K562 (cell line): ENCODE data around the gene KIF24. TPM values are rescaled to one million over a fixed set of nuclear protein-coding genes. Genes with fewer than 3 reads are reported as not detected.
A peak's percentile ranks its signal among the peaks of the same experiment; 100 is the strongest.

ENCODE experiments used
- ATAC-seq: fragments of 200-7000 bp; cut with Tn5 transposase; 3 replicates; pipeline ENCODE4 v1.9.1; 2020; ENCODE audit warnings: moderate library complexity
- BruUV-seq: library from RNA; stranded (reverse); fragments of 400-500 nt; replicated peaks from 2 replicates; lab custom pipeline; 2021; lab: Mats Ljungman, UMichigan
- CTCF ChIA-PET: fragments of 300-600 bp; formaldehyde crosslinking; extraction: SDS; loops from one replicate; lab custom pipeline; 2021; ENCODE audit warnings: low intra/inter-chr PET ratio; lab: Yijun Ruan, JAX
- POLR2A ChIA-PET: fragments of 300-600, 350-650 bp; sonication (Branson Sonifier 250); formaldehyde crosslinking; extraction: SDS; loops from one replicate; lab custom pipeline; 2021; ENCODE audit warnings: antibody characterized with exemption, inconsistent platforms; lab: Yijun Ruan, JAX
- DNase-seq, 4 experiments: peaks; one replicate each; pipeline versions ENCODE4 v3.0.0 to v3.0.0-alpha.2; 2011 to 2018; ENCODE audit warnings: low spot score in 3 of 4, mixed read lengths in 3 of 4; ENCODE audit errors: extremely low read depth in 1 of 4
- FAIRE-seq: peaks from 2 replicates; lab custom pipeline; 2011; peaks lifted over from hg19 to GRCh38; lab: Jason Lieb, UNC
- H2AFZ ChIP-seq: 2 replicates; pipeline ENCODE4 v1.6.0; 2011; ENCODE audit warnings: low read depth, low read length, control low read depth, inconsistent platforms
- H3K27ac ChIP-seq: fragments of 200-600 bp; 3 replicates; pipeline ENCODE4 v1.8.0; 2011; ENCODE audit warnings: low read depth, mild to moderate bottlenecking, control low read depth, inconsistent platforms, low read length, moderate library complexity, mixed read lengths; ENCODE audit errors: extremely low read depth
- H3K27me3 ChIP-seq, 2 experiments: fragments of 300-600 bp in 1 of 2; 2 replicates in 1 of 2; 3 replicates in 1 of 2; pipeline versions ENCODE4 v1.6.0 to v1.8.0; 2011; ENCODE audit warnings: inconsistent platforms in 2 of 2, low read length in 2 of 2, mild to moderate bottlenecking in 1 of 2, mixed read lengths in 1 of 2, moderate library complexity in 1 of 2; ENCODE audit not compliant: control insufficient read depth in 2 of 2, insufficient read depth in 2 of 2
- H3K36me3 ChIP-seq: fragments of 300-600 bp; 3 replicates; pipeline ENCODE4 v1.8.0; 2011; ENCODE audit warnings: mild to moderate bottlenecking, low read length, inconsistent platforms; ENCODE audit not compliant: control insufficient read depth, insufficient read depth
- H3K4me1 ChIP-seq, 2 experiments: fragments of 200-600 bp in 1 of 2; replicated peaks in 1 of 2; 2 replicates in 1 of 2; 3 replicates in 1 of 2; pipeline versions ENCODE4 v1.5.1 to v1.8.0; 2011; ENCODE audit warnings: inconsistent platforms in 2 of 2, low read length in 2 of 2, mild to moderate bottlenecking in 1 of 2, mixed read lengths in 1 of 2, moderate library complexity in 1 of 2; ENCODE audit not compliant: control insufficient read depth in 2 of 2, insufficient read depth in 2 of 2
- H3K4me2 ChIP-seq: 2 replicates; pipeline ENCODE4 v1.6.1; 2011; ENCODE audit warnings: low read length, control low read depth, inconsistent platforms, mixed read lengths; ENCODE audit not compliant: insufficient read depth
- H3K4me3 ChIP-seq: fragments of 200-600 bp; sonication (generic), shearing (Covaris generic); 2 replicates; pipeline ENCODE4 v1.5.1; 2016; ENCODE audit warnings: control low read depth, inconsistent platforms
- H3K79me2 ChIP-seq: fragments of 200-600 bp; 3 replicates; pipeline ENCODE4 v1.8.0; 2011; ENCODE audit warnings: low read length, inconsistent platforms; ENCODE audit not compliant: control insufficient read depth, insufficient read depth
- H3K9ac ChIP-seq, 2 experiments: 2 replicates each; pipeline versions ENCODE4 v1.6.0 to v1.6.1; 2011; ENCODE audit warnings: low read depth in 2 of 2, low read length in 2 of 2, control low read depth in 1 of 2, inconsistent platforms in 1 of 2, mild to moderate bottlenecking in 1 of 2, mixed read lengths in 1 of 2; ENCODE audit not compliant: insufficient read depth in 1 of 2
- H3K9me1 ChIP-seq: one replicate; pipeline ENCODE4 v1.6.0; 2011; ENCODE audit warnings: inconsistent platforms, mild to moderate bottlenecking, low read length, moderate library complexity; ENCODE audit not compliant: control insufficient read depth, insufficient read depth
- H3K9me3 ChIP-seq: replicated peaks from 2 replicates; pipeline ENCODE4 v1.5.1; 2011; ENCODE audit warnings: low read depth, low read length, inconsistent platforms; ENCODE audit not compliant: control insufficient read depth, insufficient read depth
- H4K20me1 ChIP-seq: replicated peaks from 2 replicates; pipeline ENCODE4 v1.6.1; 2011; ENCODE audit warnings: low read length, inconsistent platforms, mixed read lengths; ENCODE audit not compliant: control insufficient read depth, insufficient read depth
- BCL6 ChIP-seq: fragments of 250-450 bp; sonication (Bioruptor Pico); IDR thresholded peaks from 2 replicates; pipeline ENCODE4 v1.4.0; 2020
- BCOR ChIP-seq: fragments of 450-650 bp; IDR thresholded peaks from 2 replicates; pipeline ENCODE4 v1.6.1; 2016
- E2F1 ChIP-seq: sonication (generic); formaldehyde crosslinking; IDR thresholded peaks from 2 replicates; pipeline ENCODE4 v1.8.1; 2023; ENCODE audit warnings: mild to moderate bottlenecking, missing genetic modification reagents, moderate library complexity
- ETV5 ChIP-seq: sonication (generic); formaldehyde crosslinking; IDR thresholded peaks from 2 replicates; pipeline ENCODE4 v1.4.0; 2020; ENCODE audit warnings: low read depth, mild to moderate bottlenecking, missing genetic modification reagents
- FOXM1 ChIP-seq, 2 experiments: fragments of 450-650 bp in 1 of 2; sonication (generic) in 1 of 2; formaldehyde crosslinking in 1 of 2; IDR thresholded peaks; 2 replicates each; pipeline versions ENCODE4 v1.6.1 to v1.9.0; 2017 to 2022; ENCODE audit warnings: low read depth in 2 of 2, mild to moderate bottlenecking in 2 of 2, missing genetic modification reagents in 1 of 2, moderate library complexity in 1 of 2
- HIVEP1 ChIP-seq: fragments of 250-450 bp; sonication (Bioruptor Pico); IDR thresholded peaks from 2 replicates; pipeline ENCODE4 v1.4.0; 2020; ENCODE audit warnings: mild to moderate bottlenecking
- MTF1 ChIP-seq: fragments of 250-450 bp; sonication (Bioruptor Pico); IDR thresholded peaks from 2 replicates; pipeline ENCODE4 v1.9.0; 2021; ENCODE audit warnings: moderate library complexity, mild to moderate bottlenecking, inconsistent platforms, borderline replicate concordance
- PKNOX1 ChIP-seq: fragments of 450-650 bp; IDR thresholded peaks from 2 replicates; pipeline ENCODE4 v1.6.1; 2016
- POLR2B ChIP-seq: fragments of 450-650 bp; IDR thresholded peaks from 2 replicates; pipeline ENCODE4 v1.6.1; 2018; ENCODE audit warnings: low read depth; ENCODE audit not compliant: partially characterized antibody
- SOX6 ChIP-seq: fragments of 450-650 bp; IDR thresholded peaks from 2 replicates; pipeline ENCODE4 v1.6.1; 2014; ENCODE audit warnings: mild to moderate bottlenecking
- TAF1 ChIP-seq: IDR thresholded peaks from 2 replicates; pipeline ENCODE4 v1.6.1; 2011; ENCODE audit warnings: mild to moderate bottlenecking, low read length, moderate library complexity; ENCODE audit not compliant: insufficient read depth, control insufficient read depth, severe bottlenecking; ENCODE audit errors: extremely low read depth
- TEAD4 ChIP-seq, 2 experiments: sonication (generic) in 1 of 2; formaldehyde crosslinking in 1 of 2; IDR thresholded peaks; 2 replicates each; pipeline versions ENCODE4 v1.6.1 to v1.8.0; 2012 to 2022; ENCODE audit warnings: borderline replicate concordance in 1 of 2, inconsistent platforms in 1 of 2, low read length in 1 of 2, mild to moderate bottlenecking in 1 of 2, missing genetic modification reagents in 1 of 2
- TGIF2 ChIP-seq: sonication (generic); formaldehyde crosslinking; IDR thresholded peaks from 2 replicates; pipeline ENCODE4 v1.8.1; 2022; ENCODE audit warnings: mild to moderate bottlenecking, missing genetic modification reagents, moderate library complexity
- ZNF12 ChIP-seq: sonication (generic); formaldehyde crosslinking; IDR thresholded peaks from 2 replicates; pipeline ENCODE4 v1.4.0; 2020; ENCODE audit warnings: mild to moderate bottlenecking, missing genetic modification reagents
- WGBS: fragments of 100-300 bp; shearing (Covaris generic); methylation state at CpG from one replicate; pipeline ENCODE4 v1.1.6; 2016; ENCODE audit warnings: low coverage, mixed read lengths; ENCODE audit not compliant: insufficient coverage; ENCODE audit errors: missing lambda C conversion rate; 5-methylcytosine and 5-hydroxymethylcytosine counted together
- in situ Hi-C: fragments of 300-500 bp; cut with MboI; formaldehyde crosslinking; loops from 4 replicates; pipeline ENCODE4 v1.15.0; 2018; ENCODE audit warnings: inconsistent platforms, mixed read lengths
- intact Hi-C: fragments of 100-400 bp; cut with micrococcal nuclease; formaldehyde crosslinking; loops from 2 replicates; pipeline ENCODE4 v1.14.2; 2022
- polyA plus RNA-seq, 8 experiments: library from polyadenylated mRNA; depleted of rRNA in 4 of 8; stranded (reverse) in 5 of 8; unstranded in 3 of 8; fragments of >200 nt; fragmentation: Nextera tagmentation in 2 of 8; fragmentation: Illumina TruSeq in 1 of 8; extraction: Ambion mirVana in 2 of 8; extraction: Trizol in 1 of 8; gene quantifications; 2 replicates each; pipeline versions ENCODE4 v1.2.1 to v1.2.3, GENCODE V29; 2011 to 2014; ENCODE audit warnings: inconsistent platforms in 1 of 8, missing spikeins in 1 of 8
- total RNA-seq, 7 experiments: library from RNA; depleted of rRNA in 6 of 7; stranded (reverse); fragments of >200 nt in 6 of 7; fragmentation: Illumina TruSeq in 2 of 7; extraction: Trizol in 2 of 7; gene quantifications; 2 replicates each; pipeline versions ENCODE4 v1.2.1 to v1.2.3, GENCODE V29; 2011 to 2021; ENCODE audit warnings: low replicate concordance in 1 of 7

KIF24 gene
- total and polyA plus RNA-seq, 9 of the 15 experiments (the other 6 are each of a cell fraction or from before 2014, with no cell fraction given): 0.63 to 5.8 (median 4.4) TPM

GRCh38 chr9:34291423-34291822 is 37.6 kb downstream of the KIF24 start:
- no peaks in the 10 kb centered on the region for H3K4me1 ChIP-seq
- FAIRE-seq (no peak), DNase-seq (no peak), ATAC-seq (no peak)
- no peaks in the 10 kb centered on the region for H3K9me1 ChIP-seq
- no peak overlapping the region for H3K27ac ChIP-seq
- H3K4me2 ChIP-seq: no peak overlapping the region
- in situ Hi-C loops: no loop called here
- no peaks in the 10 kb centered on the region for H4K20me1 ChIP-seq
- H3K9ac ChIP-seq: no peak overlapping the region
- 63% methylated on average over 2 of the region's 2 CpGs for WGBS
- intact Hi-C loops: no loop called here
- no peaks in the 10 kb centered on the region for H3K9me3 ChIP-seq
- no peaks in the 10 kb centered on the region for H3K79me2 ChIP-seq
- no peak overlapping the region for H2AFZ ChIP-seq
- H3K4me3 ChIP-seq: no peak overlapping the region
- POLR2A ChIA-PET: interaction anchor here (1.1 kb wide), 1 partner anchor 28 kb away, joined by 3 read pairs; no protein-coding TSS in a partner anchor
- BruUV-seq: no TSS peak
- TF ChIP-seq SOX6: no peak
- TF ChIP-seq PKNOX1: peak; percentile 57
- 0 out of 3 replicates have a peak, but pooled peaks cover 5% of the 10 kb centered on the region for H3K36me3 ChIP-seq
- CTCF ChIA-PET: no interaction called here
- H3K27me3 ChIP-seq: no peaks in the 10 kb centered on the region

GRCh38 chr9:34291023-34291422 is 38.0 kb downstream of the KIF24 start:
- Histone ChIP-seq H2AFZ (no peak overlapping the region), H3K4me3 (no peak overlapping the region), H3K27me3 (no peaks in the 10 kb centered on the region), H3K9ac (no peak overlapping the region), H3K9me3 (no peaks in the 10 kb centered on the region), H3K9me1 (no peaks in the 10 kb centered on the region), H3K36me3 (0 out of 3 replicates have a peak, but pooled peaks cover 7% of the 10 kb centered on the region), H3K79me2 (no peaks in the 10 kb centered on the region), H4K20me1 (no peaks in the 10 kb centered on the region), H3K4me1 (no peaks in the 10 kb centered on the region), H3K27ac (no peak overlapping the region), H3K4me2 (no peak overlapping the region)
- intact Hi-C loops (no loop called here), in situ Hi-C loops (no loop called here)
- POLR2A ChIA-PET: no interaction called here
- ATAC-seq (no peak), DNase-seq (no peak), FAIRE-seq (no peak)
- WGBS: 63% methylated on average over 2 of the region's 2 CpGs
- BruUV-seq: no TSS peak
- CTCF ChIA-PET: no interaction called here
- TF ChIP-seq MTF1 (CRISPR knock-in tag) (no peak), TGIF2 (no peak), HIVEP1 (no peak), BCL6 (CRISPR knock-in tag) (no peak), TAF1 (no peak), TEAD4 (IDR thresholded peaks at IDR 0.05; ENCODE audit: low read length) (no peak), TEAD4 (CRISPR knock-in tag; IDR thresholded peaks at IDR 0.05; ENCODE audit: borderline replicate concordance) (no peak), E2F1 (no peak), BCOR (no peak), ZNF12 (CRISPR knock-in tag) (no peak), ETV5 (CRISPR knock-in tag) (no peak), FOXM1 (IDR thresholded peaks at IDR 0.05; ENCODE audit: low read depth) (no peak), FOXM1 (CRISPR knock-in tag; IDR thresholded peaks at IDR 0.05; ENCODE audit: low read depth) (no peak), POLR2B (no peak)
